HEK293 (cell line): ENCODE results near the gene DGKD.

Experiments
- CTCF ChIA-PET: fragments of 350-600 bp; formaldehyde crosslinking; extraction: SDS; loops from one replicate; lab custom pipeline; 2021; ENCODE audit warnings: antibody characterized with exemption; lab: Yijun Ruan, JAX
- POLR2A ChIA-PET: fragments of 300-600 bp; formaldehyde crosslinking; extraction: SDS; loops from one replicate; lab custom pipeline; 2020; ENCODE audit warnings: antibody characterized with exemption, inconsistent platforms; lab: Yijun Ruan, JAX
- H3K27ac ChIP-seq: fragments of 200-500 bp; sonication (Bioruptor generic); 2 replicates; pipeline ENCODE4 v1.5.1; 2014; ENCODE audit warnings: low read depth, low read length, control low read depth, inconsistent platforms; ENCODE audit errors: extremely low read depth
- H3K36me3 ChIP-seq, 2 experiments: fragments of 200-500 bp in 1 of 2; sonication (Bioruptor generic) in 1 of 2; 1 replicate in 1 of 2; 2 replicates in 1 of 2; pipeline ENCODE4 v1.5.1; 2014 to 2017; ENCODE audit warnings: inconsistent platforms in 2 of 2, low read length in 2 of 2; ENCODE audit not compliant: control insufficient read depth in 2 of 2, insufficient read depth in 1 of 2
- H3K4me1 ChIP-seq: fragments of 200-500 bp; sonication (Bioruptor generic); 2 replicates; pipeline ENCODE4 v1.5.1; 2014; ENCODE audit warnings: mild to moderate bottlenecking, low read length, inconsistent platforms; ENCODE audit not compliant: control insufficient read depth, insufficient read depth
- H3K4me3 ChIP-seq: 2 replicates; pipeline ENCODE4 v1.5.1; 2011; ENCODE audit warnings: low read depth, mild to moderate bottlenecking, control low read depth, low read length, moderate library complexity
- H3K9me3 ChIP-seq: fragments of 200-500 bp; sonication (Bioruptor generic); 2 replicates; pipeline ENCODE4 v1.5.1; 2014; ENCODE audit warnings: low read depth, low read length, inconsistent platforms; ENCODE audit not compliant: control insufficient read depth, insufficient read depth
- ELK4 ChIP-seq: IDR thresholded peaks from 2 replicates; pipeline ENCODE4 v1.6.1; 2011; ENCODE audit warnings: mild to moderate bottlenecking, low read depth, low read length, borderline replicate concordance
- FEZF1 ChIP-seq: fragments of 450-650 bp; formaldehyde crosslinking; IDR thresholded peaks from 2 replicates; pipeline ENCODE4 v1.5.1; 2016; ENCODE audit warnings: missing biosample characterization, missing genetic modification characterization
- HOXD13 ChIP-seq: sonication (generic); formaldehyde crosslinking; IDR thresholded peaks from 2 replicates; pipeline ENCODE4 v1.8.0; 2022; ENCODE audit warnings: missing genetic modification reagents, borderline replicate concordance
- MEIS1 ChIP-seq: sonication (generic); formaldehyde crosslinking; IDR thresholded peaks from 2 replicates; pipeline ENCODE4 v1.8.1; 2022; ENCODE audit warnings: missing genetic modification reagents, mild to moderate bottlenecking, borderline replicate concordance
- MYNN ChIP-seq: fragments of 450-650 bp; formaldehyde crosslinking; IDR thresholded peaks from 2 replicates; pipeline ENCODE4 v1.5.1; 2016; ENCODE audit warnings: missing biosample characterization, missing genetic modification characterization, borderline replicate concordance
- PRDM6 ChIP-seq: fragments of 450-650 bp; formaldehyde crosslinking; IDR thresholded peaks from 2 replicates; pipeline ENCODE4 v1.5.1; 2017; ENCODE audit warnings: missing biosample characterization, missing genetic modification characterization
- REPIN1 ChIP-seq: fragments of 450-650 bp; formaldehyde crosslinking; IDR thresholded peaks from 2 replicates; pipeline ENCODE4 v1.5.1; 2017; ENCODE audit warnings: missing biosample characterization, missing genetic modification characterization, low read depth
- SP2 ChIP-seq: fragments of 450-650 bp; formaldehyde crosslinking; IDR thresholded peaks from 2 replicates; pipeline ENCODE4 v1.5.1; 2016; ENCODE audit warnings: missing biosample characterization, missing genetic modification characterization
- YY2 ChIP-seq: fragments of 450-650 bp; formaldehyde crosslinking; IDR thresholded peaks from 2 replicates; pipeline ENCODE4 v1.5.1; 2016; ENCODE audit warnings: missing biosample characterization, missing genetic modification characterization
- ZBTB17 ChIP-seq: fragments of 450-650 bp; formaldehyde crosslinking; IDR thresholded peaks from 2 replicates; pipeline ENCODE4 v1.5.1; 2016; ENCODE audit warnings: missing biosample characterization, missing genetic modification characterization
- ZNF112 ChIP-seq: fragments of 450-650 bp; formaldehyde crosslinking; IDR thresholded peaks from 2 replicates; pipeline ENCODE4 v1.5.0; 2017; ENCODE audit warnings: missing biosample characterization, missing genetic modification characterization
- ZNF146 ChIP-seq: fragments of 450-650 bp; formaldehyde crosslinking; IDR thresholded peaks from 2 replicates; pipeline ENCODE4 v1.5.1; 2016; ENCODE audit warnings: missing biosample characterization, missing genetic modification characterization
- ZNF23 ChIP-seq: fragments of 450-650 bp; formaldehyde crosslinking; IDR thresholded peaks from 2 replicates; pipeline ENCODE4 v1.5.1; 2016; ENCODE audit warnings: missing biosample characterization, missing genetic modification characterization, borderline replicate concordance
- ZNF280D ChIP-seq: fragments of 450-650 bp; formaldehyde crosslinking; IDR thresholded peaks from 2 replicates; pipeline ENCODE4 v1.5.1; 2016; ENCODE audit warnings: missing biosample characterization, missing genetic modification characterization
- ZNF292 ChIP-seq: fragments of 450-650 bp; formaldehyde crosslinking; IDR thresholded peaks from 2 replicates; pipeline ENCODE4 v1.5.1; 2016; ENCODE audit warnings: low read depth, missing biosample characterization, missing genetic modification characterization, borderline replicate concordance
- ZNF529 ChIP-seq: fragments of 450-650 bp; formaldehyde crosslinking; IDR thresholded peaks from 2 replicates; pipeline ENCODE4 v1.5.1; 2017; ENCODE audit warnings: missing genetic modification characterization, missing biosample characterization; ENCODE audit not compliant: insufficient replicate concordance
- ZNF585B ChIP-seq: fragments of 450-650 bp; formaldehyde crosslinking; IDR thresholded peaks from 2 replicates; pipeline ENCODE4 v1.5.1; 2016; ENCODE audit warnings: missing biosample characterization, missing genetic modification characterization
- ZNF645 ChIP-seq: fragments of 450-650 bp; formaldehyde crosslinking; IDR thresholded peaks from 2 replicates; pipeline ENCODE4; 2016; ENCODE audit warnings: missing biosample characterization, missing genetic modification characterization
- ZNF658 ChIP-seq: fragments of 450-650 bp; formaldehyde crosslinking; IDR thresholded peaks from 2 replicates; pipeline ENCODE4; 2016; ENCODE audit warnings: missing biosample characterization, missing genetic modification characterization
- ZNF768 ChIP-seq: fragments of 450-650 bp; formaldehyde crosslinking; IDR thresholded peaks from 2 replicates; pipeline ENCODE4 v1.5.1; 2018; ENCODE audit warnings: missing biosample characterization, mild to moderate bottlenecking, missing genetic modification characterization
- ZSCAN30 ChIP-seq: fragments of 450-650 bp; IDR thresholded peaks from 2 replicates; pipeline ENCODE4 v1.5.1; 2018; ENCODE audit warnings: missing biosample characterization, mild to moderate bottlenecking, missing genetic modification characterization, moderate library complexity

DGKD gene

GRCh38 chr2:233368756-233369155 is 14.5 kb downstream of the DGKD start:
- H3K9me3 ChIP-seq, result no peaks in the 10 kb centered on the region
- H3K4me1 ChIP-seq, result peaks cover 8% of the 10 kb centered on the region; the same call in 1 of the 2 replicates
- no peak overlapping the region for H3K27ac ChIP-seq
- peaks cover 5 to 7% of the 10 kb centered on the region in 2 experiments; a peak in 2 of 3 replicates for H3K36me3 ChIP-seq
- no peak overlapping the region for H3K4me3 ChIP-seq
- CTCF ChIA-PET, result interaction anchor here (0.7 kb wide), 1 partner anchor 10 kb away, joined by 3 read pairs; no protein-coding TSS in a partner anchor
- POLR2A ChIA-PET, result interaction anchor here (1.0 kb wide), 1 partner anchor 9 kb away, joined by 3 read pairs; no protein-coding TSS in a partner anchor
- TF ChIP-seq FEZF1 (tag by site-specific recombination) (no peak), PRDM6 (tag by site-specific recombination) (no peak), YY2 (no peak), ZNF768 (tag by site-specific recombination) (no peak), HOXD13 (no peak)

- Histone ChIP-seq H3K27ac (no peak overlapping the region), H3K9me3 (no peaks in the 10 kb centered on the region), H3K36me3 (peaks cover 2 to 5% of the 10 kb centered on the region in 2 experiments; a peak in 2 of 3 replicates), H3K4me3 (no peak overlapping the region), H3K4me1 (peaks cover 8% of the 10 kb centered on the region; the same call in 1 of the 2 replicates)
- ChIA-PET CTCF (interaction anchor here (0.7 kb wide), 1 partner anchor 10 kb away, joined by 3 read pairs; no protein-coding TSS in a partner anchor), POLR2A (interaction anchor here (1.0 kb wide), 1 partner anchor 8 kb away, joined by 3 read pairs; no protein-coding TSS in a partner anchor)
- TF ChIP-seq ZBTB17, result no peak
- no peak for TF ChIP-seq REPIN1 (tag by site-specific recombination)
- TF ChIP-seq MYNN (tag by site-specific recombination), result no peak
- TF ChIP-seq ZSCAN30 (tag by site-specific recombination), result no peak
- no peak for TF ChIP-seq ZNF146 (tag by site-specific recombination)
- TF ChIP-seq ZNF658 (tag by site-specific recombination), result no peak
- TF ChIP-seq ZNF23 (tag by site-specific recombination), result no peak
- no peak for TF ChIP-seq SP2 (tag by site-specific recombination)
- no peak for TF ChIP-seq ZNF112 (tag by site-specific recombination)
- TF ChIP-seq MEIS1 (CRISPR knock-in tag), result no peak
- TF ChIP-seq ZNF280D (tag by site-specific recombination), result no peak
These were observed 15.2 kb downstream of the DGKD start for GRCh38 chr2:233369462-233369861.

GRCh38 chr2:233369897-233370685 is 15.8 kb downstream of the DGKD start:
- POLR2A ChIA-PET, result no interaction called here
- Histone ChIP-seq H3K4me1 (peaks cover 8% of the 10 kb centered on the region; the same call in 1 of the 2 replicates), H3K4me3 (no peak overlapping the region), H3K27ac (no peak overlapping the region), H3K36me3 (peaks cover 0 to 5% of the 10 kb centered on the region in 2 experiments; a peak in 1 of 3 replicates), H3K9me3 (no peaks in the 10 kb centered on the region)
- TF ChIP-seq ZNF529 (tag by site-specific recombination), result no peak
- TF ChIP-seq ZNF585B (tag by site-specific recombination), result no peak
- no peak for TF ChIP-seq ZBTB17
- no peak for TF ChIP-seq ZNF292
- TF ChIP-seq ZNF645 (tag by site-specific recombination), result no peak
- TF ChIP-seq ELK4, result no peak
- CTCF ChIA-PET, result interaction anchor here (0.5 kb wide), 1 partner anchor 61 kb away, joined by 3 read pairs; no protein-coding TSS in a partner anchor
